Measurements from ENCODE around the gene PRKD2.

The PRKD2 gene

DNA sequence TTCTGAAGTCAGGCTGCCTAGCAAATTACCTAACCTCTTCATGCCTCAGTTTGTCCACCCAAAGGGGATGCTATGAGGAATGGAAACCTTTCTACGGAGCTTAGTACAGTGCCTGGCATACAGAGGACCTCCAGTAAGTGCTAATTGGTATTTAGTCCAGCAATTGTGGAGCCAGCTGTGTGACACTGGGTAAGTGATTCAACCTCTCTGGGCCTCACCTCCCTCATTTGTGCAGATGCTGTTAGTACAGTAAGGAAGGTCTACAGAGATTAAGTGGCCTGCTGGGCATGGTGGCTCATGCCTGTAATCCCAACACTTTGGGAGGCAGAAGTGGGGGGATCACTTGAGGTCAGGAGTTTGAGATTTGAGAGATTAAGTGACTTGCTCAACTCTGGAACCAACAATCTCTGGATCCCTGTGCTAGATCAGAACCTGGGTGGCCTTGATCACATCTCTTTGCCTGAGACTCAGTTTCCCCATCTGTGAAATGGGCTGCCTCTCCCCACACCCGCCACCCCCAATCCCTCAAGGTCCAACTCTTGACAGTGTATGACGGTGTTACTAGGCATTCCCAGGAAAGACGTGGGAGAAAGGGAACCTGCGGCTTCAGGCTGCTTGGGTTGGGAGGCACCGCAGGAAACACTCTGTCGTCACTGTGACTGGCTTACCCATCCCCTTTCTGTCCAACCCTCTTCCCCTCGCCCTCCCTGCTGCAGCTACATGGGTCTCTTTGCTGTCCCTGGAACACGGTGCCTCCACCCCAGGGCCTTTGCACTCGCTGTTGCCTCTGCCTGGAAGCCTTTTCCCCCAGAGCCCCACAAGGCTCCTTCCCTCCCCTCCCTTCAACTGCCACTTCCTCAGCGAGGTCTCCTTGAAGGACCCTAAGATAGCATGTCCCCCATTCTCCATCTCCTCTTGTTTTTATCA, 18.3 kb downstream of the PRKD2 start:
- DNase-seq: no peak

DNA sequence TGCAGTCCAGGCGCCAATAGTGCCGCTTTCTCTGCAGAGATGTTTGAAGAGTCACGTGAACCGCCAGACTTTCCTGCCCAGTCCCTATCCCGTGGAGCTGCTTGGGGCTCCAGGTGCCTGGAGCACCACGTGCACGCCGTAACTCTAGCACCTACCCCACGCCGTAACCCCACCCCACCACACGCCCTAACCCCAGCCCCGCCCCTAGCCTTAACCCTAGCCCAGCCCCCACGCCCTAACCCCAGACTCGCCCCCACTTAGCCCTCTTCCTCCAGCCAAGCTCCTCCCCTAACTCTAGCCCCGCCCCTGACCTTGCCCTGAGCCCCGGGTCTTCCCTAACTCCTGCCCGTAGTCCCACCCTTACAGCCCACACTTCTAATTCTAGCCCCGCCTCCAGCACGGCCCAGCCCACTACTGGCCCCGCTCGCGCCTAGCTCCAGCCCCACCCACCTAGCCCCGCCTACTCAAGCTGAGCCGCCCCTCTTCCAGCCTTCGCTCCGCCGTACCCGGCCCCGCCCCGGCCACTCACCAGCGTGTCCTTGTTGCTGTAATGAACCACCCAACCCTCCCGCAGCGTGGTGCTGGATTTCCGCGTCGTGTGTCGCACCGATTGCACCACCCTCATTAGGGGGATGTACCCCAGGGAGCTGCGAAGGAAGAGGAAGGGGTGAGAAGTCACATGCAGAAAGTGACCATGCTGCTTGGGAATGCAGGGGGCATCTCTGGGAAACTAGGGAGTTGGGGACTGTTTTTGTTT, 19.5 kb downstream of the PRKD2 start:
- DNase-seq: no peak

DNA sequence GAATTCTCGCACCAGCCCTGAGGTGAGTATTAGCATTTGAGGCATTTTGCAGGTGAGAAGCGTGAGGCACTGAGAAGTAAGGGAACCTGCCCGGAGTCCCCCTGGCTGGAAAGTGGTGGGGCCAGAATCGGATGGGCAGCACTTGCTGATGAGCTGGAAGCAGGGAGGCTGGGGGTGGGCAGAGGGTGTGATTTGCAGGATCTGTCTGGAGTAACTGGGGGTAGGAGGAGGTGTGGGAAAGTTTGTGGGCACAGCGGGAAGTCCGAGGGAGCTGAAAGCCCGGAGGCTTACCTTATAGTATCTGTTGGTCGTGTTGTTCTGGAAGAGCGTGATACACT, 20.1 kb downstream of the PRKD2 start:
- no peak for DNase-seq

DNA sequence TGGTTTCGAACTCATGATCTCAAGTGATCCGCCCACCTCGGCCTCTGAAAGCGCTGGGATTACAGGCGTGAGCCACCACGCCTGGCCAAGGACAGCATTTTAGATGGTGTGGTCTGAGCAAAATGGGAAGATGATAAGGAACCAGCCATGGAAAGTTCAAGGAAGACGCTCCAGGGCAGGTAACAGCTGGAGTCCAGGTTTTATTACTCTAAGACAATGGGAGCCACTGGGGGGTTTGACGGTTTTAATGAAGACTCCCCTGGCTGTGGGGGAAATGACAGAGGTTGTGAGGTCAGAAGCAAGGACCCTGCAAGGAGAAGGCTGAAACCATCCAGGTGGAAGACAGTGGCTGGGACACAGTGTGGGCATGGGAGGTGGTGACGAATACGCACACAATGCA, 20.9 kb downstream of the PRKD2 start:
- DNase-seq: no peak

DNA sequence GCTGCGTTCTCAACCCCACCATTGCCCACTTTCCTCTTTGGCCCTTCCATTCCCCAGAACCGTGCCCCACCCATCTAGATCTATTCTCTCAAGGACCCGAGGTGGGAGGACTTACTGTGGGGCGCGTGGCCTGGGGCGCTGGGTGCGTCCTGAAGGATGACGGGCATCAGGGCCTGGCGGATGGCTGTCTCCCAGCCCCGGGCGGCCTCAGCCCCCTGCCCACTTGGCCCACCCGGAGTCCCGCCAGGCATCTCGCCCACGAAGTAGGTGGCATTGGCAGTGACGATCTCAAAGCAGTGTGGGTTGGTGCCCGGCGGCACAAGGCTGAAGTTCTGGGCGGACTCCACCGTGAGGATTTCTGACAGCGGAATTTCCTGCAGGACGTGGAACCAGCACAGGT, 23.2 kb downstream of the PRKD2 start:
- no peak for DNase-seq

DNA sequence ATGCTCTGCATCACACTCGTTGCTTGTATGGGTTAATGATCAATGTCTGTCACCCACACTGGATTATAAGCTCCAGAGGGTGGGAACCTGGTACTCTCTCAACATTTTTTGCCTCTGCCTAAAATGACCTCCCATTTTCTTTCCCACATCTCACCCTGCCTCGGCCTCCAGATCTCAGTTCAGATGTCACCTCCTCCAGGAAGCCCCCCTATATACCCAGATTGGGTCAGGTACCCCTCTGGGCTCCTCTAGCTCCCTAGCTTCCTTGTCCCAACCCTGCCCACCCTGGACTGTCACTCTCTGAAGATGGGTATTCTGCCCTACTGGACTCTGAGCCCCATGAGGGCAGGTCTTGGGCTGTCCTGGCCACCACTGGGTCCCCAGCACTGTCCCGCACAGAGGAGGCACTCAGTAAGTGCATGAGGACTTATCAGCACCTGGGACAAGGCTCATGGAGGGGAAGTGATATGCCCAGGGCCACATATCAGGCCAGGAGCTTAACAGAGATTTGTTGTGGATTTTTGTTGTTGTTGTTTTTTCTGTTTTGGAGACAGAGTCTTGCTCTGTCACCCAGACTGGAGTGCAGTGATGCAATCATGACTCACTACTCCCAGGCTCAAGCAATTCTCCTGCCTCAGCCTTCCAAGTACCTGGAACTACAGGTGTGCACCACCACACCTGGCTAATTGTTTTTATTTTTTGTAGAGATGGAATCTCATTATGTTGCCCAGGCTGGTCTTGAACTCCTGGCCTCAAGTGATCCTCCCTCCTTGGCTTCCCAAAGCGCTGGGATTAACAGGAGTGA, 23.8 kb downstream of the PRKD2 start:
- DNase-seq: no peak

DNA sequence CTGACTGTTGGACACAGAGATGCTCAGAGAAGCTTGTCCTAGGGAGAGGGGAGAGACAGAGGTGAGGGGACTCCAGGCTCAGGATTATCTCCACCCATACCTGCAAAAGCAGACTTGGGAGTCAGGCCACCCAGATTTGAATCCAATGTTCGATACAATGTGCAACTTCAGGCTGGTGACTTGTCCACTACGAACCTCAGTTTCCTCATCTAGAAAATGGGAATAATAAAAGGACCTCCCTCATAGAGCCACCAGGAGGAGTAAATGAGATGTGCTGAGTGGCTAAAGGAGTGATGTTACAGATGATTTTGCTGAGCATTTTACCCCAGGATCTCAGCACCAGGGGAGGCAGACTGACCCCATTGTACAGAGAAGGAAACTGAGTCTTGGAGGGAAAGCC, 25.0 kb downstream of the PRKD2 start:
- DNase-seq: no peak

DNA sequence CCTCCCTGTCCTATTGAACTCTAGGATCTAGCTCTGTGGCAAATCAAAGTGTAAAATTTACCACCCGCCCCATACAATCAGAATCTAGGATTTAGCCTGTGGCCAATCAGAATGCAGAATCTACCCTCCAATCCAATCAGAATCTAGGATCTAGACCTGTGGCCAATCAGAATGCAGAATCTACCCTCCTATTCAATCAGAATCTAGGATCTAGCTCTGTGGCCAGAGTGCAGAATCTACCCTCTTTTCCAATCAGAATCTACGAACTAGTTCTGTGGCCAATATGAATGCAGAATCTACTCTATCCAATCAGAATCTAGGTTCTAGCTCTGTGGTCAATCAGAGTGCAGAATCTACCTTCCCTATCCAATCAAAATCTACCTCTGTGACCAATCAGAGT, 25.8 kb downstream of the PRKD2 start:
- DNase-seq: no peak

DNA sequence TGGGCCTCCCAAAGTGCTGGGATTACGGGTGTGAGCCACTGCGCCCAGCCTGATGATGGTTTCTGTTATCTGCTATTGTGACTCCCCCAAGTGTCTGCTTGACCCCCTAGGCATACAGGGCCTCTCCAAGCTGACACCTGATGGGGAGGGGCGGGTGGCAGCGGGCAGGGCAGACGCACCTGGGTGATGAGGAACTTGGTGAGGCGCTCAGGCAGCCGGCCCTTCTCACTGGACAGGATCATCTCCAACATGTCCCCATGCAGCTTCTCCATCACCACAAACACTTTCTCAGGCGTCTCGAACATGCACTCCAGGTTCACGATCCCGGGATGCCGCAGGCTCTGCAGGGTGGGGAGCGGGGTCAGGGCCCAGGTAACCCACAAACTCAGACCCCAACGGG, 27.6 kb downstream of the PRKD2 start:
- no peak for DNase-seq

DNA sequence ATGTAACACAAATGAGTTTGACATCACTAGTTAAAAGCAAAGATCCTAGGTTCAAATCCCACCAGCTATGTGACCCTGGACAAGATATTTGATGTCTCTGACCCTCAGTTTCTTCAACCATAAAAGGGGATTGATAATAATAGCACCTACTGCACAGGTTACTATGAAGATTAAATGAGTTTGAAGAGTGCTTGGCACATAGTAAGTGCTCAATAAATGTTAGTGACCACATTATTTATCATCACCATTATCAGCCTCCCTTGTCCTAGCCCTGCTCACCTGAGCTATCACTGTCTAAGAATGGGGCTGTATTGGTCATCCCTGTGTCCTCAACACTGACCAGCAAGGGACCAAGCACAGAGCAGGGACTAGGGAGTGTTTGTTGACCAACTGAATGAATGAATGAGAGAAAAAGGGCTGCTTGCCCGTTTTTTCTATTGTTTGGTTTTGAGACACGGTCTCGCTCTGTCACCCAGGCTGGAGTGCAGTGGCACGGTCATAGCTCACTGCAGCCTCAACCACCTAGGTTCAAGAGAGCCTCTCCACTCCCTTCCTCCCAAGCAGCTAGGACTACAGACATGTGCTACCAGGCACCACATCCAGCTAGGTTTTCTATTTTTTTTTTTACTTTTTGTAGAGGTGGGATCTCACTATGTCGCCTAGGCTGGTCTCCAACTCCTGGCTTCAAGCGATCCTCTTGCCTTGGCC, 29.3 kb downstream of the PRKD2 start:
- DNase-seq: no peak

DNA sequence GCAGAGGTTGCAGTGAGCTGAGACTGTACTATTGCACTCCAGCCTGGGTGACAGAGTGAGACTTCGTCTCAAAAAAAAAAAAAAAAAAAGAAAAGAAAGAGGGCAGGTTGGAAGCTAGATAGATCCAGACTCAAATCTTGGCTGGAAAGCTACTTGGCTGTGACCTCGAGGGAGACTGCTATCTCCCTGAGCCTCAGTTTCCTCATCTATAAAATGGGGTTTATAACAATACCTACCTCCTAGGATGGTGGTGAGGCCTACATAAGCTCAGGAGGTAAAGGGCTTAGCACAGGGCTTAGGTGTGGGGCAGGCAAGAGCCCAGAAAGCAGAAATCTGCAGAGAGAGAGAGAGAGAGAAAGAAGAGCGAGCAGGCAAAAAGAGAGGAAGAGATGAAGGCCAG, 31.7 kb downstream of the PRKD2 start:
- no peak for DNase-seq

DNA sequence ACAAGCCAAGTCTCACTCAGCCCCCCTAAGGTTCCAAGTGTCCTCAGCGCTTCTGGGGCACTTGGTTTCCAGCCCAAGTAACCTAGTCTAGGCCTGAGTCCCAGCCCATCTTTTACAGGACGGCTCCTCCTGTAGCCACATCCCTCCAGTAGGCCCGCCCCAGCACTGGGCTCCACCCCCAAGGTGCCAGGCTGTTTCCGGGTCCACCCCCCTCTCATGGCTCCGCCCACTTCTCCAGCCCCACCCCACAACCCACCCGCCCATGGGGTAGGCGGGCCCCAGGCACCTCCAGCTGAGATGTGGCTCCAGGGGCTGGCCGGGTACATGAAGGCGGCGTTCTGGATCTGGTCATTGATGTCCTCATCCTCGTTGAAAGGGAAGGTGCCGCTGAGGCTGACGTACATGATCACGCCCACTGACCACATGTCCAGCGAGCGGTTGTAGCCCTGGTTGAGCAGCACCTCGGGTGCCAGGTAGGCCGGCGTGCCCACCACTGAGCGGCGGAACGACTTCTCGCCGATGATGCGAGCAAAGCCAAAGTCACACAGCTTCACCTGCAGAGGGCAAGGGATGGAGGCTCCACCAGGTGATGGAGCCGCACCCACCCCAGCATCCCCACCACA, 38.7 kb downstream of the PRKD2 start:
- peak; percentile 43 for DNase-seq

DNA sequence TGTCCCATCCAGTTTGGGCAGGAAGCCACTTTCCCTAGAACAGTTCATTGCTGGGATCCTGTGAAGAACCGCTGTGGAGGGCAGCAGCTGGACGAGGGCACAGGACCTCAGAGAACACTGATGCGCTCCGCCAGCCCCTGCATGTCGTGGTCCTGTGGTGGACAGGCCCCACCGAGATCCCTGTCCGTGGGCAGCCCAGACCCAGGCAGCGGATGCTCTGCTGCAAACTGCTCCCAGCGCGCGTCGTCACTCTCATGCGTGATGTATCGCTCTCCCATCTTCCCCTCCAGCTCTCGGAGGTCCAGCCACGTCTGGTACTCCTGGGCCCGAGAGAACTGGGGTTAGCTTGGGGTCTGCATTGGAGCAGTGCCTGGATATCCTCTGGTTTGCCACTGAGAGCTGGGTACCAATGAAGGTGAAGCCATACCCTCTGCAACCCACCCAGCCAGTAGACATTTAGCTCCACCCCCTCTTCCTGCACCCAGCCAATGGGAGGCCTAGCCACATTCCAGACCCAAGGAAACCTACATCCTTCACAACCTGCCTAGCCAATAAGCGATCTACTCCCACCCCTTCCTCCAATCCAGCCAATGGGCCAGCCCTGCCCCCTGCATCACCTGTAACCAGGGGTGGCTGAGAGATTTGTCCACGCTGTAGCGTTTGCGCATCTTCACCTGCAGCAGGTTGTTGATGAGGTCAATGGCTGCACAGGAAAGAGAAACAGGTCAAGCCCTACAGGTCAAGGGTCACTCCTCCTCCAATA, 42.3 kb downstream of the PRKD2 start:
- no peak for DNase-seq

DNA sequence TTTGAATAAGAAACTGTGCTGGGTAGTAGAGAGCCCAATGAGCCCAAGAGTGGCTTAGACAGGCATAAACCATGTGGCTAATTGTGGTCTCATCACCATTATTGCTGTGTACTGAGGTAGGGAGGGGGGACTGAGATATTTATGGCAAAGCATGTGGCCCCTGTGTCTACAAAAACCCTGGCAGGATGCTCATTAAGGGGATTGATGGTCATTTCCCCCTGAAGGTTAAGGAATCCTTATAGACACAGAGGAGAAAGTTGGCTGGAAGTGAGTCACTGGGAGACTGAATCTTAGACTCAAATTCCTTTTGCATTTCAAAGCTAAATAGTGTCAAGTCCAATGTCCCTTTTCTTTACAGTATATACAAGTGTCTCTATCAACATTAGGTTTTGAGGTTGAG, 46.1 kb downstream of the PRKD2 start:
- DNase-seq: no peak

DNA sequence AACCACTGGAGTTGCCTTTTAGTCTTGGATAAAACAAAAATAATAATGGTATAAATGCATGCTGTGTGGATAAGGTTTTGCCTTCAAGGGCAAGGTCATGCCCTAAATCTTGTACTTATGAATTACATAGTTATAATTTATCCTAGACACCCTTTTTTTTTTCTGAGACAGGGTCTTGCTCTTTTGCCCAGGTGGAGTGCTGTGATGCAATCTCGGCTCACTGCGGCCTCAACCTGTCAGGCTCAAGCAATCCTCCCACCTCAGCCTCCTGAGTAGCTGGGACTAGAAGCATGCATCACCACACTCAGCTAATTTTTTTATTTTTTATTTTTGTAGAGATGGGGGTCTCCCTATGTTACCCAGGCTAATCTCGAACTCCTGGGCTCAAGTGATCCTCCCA, 48.3 kb downstream of the PRKD2 start:
- no peak for DNase-seq

DNA sequence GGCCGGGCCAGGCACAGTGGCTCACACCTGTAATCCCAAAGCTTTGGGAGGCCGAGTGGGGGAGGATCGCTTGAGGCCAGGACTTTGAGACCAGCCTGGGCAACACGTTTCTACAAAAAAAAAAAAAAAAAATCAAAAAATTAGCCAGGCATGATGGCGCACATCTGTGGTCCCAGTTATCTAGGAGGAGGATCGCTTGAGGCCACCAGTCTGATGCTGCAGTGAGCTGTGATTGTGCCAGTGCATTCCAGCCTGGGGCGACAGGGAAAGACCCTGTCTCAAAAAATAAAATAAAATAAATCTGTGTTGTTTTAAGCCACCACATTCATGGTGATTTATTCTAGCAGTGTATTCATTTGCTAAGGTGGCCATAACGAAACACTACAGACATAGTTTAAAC, 51.8 kb downstream of the PRKD2 start:
- no peak for DNase-seq

DNA sequence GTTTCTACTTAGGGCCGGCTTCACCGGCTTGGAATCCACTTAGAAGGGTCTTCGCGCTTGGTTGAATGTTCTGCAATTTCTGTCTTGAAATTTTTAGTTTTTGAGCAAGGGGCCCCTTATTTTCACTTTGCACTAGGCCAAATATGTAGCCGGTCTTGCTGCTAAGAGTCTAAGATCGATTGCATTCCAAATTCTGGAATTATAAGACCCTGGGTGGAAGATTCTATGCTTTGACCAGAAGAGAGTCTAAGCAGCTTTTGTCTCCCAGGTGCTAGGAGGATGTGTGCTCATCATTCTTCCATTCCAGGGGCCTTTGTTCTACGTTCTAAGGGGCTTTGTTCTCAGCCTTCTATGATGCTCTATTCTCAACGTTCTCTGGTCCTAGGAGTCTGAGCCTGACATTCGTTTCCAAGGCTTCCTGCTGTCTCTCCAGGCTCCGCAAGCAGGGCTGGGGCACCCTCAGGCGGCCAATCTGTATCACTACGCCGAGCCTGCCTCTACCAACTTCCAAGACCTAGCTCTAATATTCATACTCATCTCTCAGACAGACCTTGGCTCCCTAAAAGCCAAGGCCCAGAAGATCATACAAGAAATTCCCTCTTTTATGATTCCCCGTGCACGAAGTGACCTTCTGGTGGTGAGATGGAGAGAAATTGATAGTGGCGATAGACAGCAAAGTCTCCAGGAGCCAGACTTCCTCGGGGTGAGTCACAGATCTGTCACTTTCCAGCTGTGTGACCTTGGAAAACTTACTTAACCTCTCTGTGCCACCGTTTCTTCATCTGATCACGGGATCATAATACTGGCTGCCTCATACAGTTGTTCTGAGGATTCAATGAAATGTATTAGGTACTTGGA, 55.0 kb downstream of the PRKD2 start:
- DNase-seq: peak; percentile 68

DNA sequence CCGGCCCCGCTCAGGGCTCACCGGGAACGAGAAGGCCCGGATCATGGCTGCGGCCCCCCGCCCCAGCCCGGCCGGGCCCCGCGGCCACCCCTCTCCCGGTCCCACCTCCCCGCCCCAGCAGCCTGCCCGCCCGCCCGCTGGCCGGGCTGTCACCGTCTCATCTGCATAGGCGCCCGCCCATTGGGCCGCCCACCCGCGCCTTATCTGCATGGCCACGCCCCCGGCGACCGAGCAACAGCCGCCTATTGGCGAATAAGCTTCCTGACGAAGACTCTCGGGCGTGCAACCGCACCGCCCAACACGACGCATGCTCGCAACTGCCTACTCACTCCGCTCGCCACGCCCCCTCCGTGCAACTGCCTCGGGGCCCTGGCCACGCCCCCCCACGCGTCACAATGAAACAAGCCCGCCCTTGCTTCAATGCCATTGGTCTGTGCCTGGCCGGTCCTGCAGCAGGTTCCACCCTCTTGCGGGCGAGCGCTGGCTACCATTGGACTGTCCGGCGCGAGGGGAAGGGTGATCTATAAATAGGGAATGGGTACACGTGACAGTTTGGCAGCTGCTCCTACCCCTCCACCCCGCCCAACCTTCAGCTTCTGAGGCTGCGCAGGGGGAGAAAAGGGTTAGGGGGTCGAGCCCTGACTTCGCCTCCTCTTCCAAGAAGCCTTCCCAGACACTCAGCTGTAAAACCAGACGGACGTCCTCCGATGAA, 55.7 kb downstream of the PRKD2 start, which contains the start of gene DACT3:
DACT3 (minus strand) TSS at position 163 of the 712 bp plus-strand sequence; CDS start at position 45, 118 bp downstream.
- DNase-seq: peak; percentile 100

DNA sequence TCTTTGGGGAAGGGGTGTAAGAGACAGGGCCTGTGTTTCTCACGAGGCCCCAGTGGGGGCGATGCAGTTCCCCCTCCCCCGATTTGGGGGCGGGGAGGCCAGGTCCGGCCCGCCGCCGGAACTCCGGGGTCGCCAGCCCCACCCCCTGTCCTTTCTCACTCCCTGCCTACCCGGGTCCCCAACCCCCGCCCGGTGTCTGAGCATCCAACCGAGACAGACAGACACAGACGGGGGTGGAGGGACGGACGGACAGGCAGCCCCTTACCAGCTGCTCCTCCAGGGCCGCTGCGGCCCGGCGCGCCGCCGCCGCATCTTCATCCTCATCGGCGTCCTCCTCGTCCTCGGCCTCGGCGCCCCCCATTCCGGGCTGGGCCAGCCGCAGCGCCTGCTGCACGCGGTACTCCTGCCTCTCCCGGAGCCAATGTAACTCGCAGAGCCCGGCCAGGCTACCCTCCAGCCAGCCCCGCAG, 56.3 kb downstream of the PRKD2 start:
- no peak for DNase-seq

Data from stimulated activated naive CD4-positive, alpha-beta T cell treated with Interleukin-2 at 50 U/mL for 16 hours (primary cell).